ENCODE results near the gene CCL18.
"Not testable (repeated sequence)": the region's sequence is repeated elsewhere in the genome, so short reads cannot be mapped to it uniquely, and the experiment has no call there.

CCL18 gene

DNA sequence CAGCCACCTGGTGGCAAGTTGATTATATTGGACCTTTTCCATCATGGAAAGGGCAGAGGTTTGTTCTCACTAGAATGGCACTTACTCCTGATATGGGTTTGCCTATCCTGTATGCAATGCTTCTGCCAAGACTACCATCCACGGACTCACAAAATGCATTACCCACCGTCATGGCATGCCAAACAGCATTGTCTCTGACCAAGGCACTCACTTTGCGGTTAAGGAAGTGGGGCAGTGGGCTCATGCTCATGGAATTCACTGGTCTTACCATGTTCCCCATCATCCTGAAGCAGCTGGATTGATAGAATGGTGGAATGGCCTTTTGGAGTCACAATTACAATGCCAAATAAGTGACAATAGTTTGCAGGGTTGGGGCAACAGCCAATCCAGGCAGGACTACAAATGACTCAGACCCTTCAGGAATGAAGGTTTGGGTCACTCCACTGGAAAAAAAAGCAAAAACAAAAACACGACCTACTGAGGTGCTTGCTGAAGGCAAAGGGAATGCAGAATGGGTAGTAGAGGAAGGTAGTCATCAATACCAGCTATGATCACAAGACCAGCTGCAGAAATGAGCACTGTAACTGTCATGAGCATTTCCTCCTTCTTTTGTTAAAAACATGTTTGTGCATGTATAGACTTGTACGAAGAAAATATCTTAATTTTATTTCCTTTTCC, 51.0 kb downstream of the CCL18 start:
- WGBS (ENCODE audit: insufficient coverage, insufficient read length): no CpG with 5 or more reads among the region's 5 CpGs
- not testable (repeated sequence) for H3K4me3 ChIP-seq (ENCODE audit: low read length); H3K4me1 ChIP-seq (ENCODE audit: control insufficient read depth, insufficient read depth, low read length); H3K36me3 ChIP-seq (ENCODE audit: control insufficient read depth, insufficient read depth, low read length); H3K27me3 ChIP-seq (ENCODE audit: control insufficient read depth, insufficient read depth, low read length); H3K27ac ChIP-seq (ENCODE audit: low read length); H3K9me3 ChIP-seq (ENCODE audit: control insufficient read depth, insufficient read depth, low read length); DNase-seq (ENCODE audit: low read depth, low spot score)

DNA sequence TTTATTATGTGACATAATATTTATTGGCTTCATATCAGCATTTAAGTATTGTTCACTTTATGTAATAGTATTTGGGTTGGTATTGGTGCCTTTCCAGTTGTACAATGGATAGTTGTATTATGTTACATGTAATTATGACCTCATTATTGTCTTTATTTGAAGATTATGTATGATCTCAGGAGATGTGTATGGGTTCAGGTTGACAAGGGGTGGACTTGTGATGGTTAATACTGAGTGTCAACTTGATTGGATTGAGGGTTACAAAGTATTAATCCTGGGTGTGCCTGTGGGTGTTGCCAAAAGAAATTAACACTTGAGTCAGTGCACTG, 51.5 kb downstream of the CCL18 start:
- not testable (repeated sequence) for H3K27me3 ChIP-seq (ENCODE audit: control insufficient read depth, insufficient read depth, low read length); DNase-seq (ENCODE audit: low read depth, low spot score); H3K27ac ChIP-seq (ENCODE audit: low read length); H3K4me3 ChIP-seq (ENCODE audit: low read length); H3K9me3 ChIP-seq (ENCODE audit: control insufficient read depth, insufficient read depth, low read length); H3K4me1 ChIP-seq (ENCODE audit: control insufficient read depth, insufficient read depth, low read length); H3K36me3 ChIP-seq (ENCODE audit: control insufficient read depth, insufficient read depth, low read length)

DNA sequence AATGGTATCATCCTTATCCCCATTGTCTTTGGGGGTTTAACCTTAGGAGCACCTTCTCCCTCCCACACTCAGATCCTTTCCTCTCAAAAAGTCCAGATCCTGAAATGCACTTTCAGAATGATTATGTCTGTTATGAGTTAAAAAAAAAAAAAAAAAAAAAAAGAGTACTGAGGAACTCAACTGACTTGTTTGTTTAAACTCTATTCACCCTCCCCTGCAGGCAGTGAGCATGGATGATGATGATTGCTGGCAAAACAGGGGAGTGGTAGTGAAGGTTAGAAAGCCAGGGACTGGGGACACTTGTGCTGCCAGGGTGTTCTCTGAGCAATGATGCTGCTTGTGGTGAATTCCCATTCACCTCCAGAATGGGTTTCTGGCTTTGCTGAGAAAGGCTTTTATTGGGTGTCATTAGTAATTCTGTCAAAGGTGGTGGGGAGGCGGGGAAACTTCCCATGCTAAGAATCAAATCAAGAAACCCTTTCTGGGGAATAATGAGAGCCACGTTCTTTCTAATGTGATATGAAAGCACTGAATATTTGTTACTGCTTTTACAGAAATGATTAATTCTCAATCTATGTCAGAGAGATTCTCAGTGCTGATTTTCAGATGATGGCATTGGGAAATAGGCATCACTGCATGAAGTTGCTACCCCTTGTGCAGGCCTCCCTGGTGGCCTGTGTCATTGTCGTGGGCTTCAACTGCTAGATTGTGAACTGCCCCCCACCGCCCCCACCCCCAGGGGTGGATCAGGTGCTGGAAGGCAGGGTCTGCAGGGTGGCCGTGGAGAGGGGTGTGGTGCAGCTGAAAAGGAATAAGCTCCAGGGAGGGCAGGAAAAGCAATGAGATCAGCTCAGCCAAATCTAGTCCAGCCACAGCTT, 53.7 kb downstream of the CCL18 start:
- no peaks in the 10 kb centered on the region; the same call in 1 of the 2 replicates for H3K9me3 ChIP-seq (ENCODE audit: control insufficient read depth, insufficient read depth, low read length)
- no peak for DNase-seq (ENCODE audit: low read depth, low spot score)
- no peaks in the 10 kb centered on the region for H3K36me3 ChIP-seq (ENCODE audit: control insufficient read depth, insufficient read depth, low read length)
- WGBS (ENCODE audit: insufficient coverage, insufficient read length): no CpG with 5 or more reads among the region's 5 CpGs
- H3K27ac ChIP-seq (ENCODE audit: low read length): no peak overlapping the region
- H3K27me3 ChIP-seq (ENCODE audit: control insufficient read depth, insufficient read depth, low read length): no peaks in the 10 kb centered on the region
- H3K4me1 ChIP-seq (ENCODE audit: control insufficient read depth, insufficient read depth, low read length): no peaks in the 10 kb centered on the region
- H3K4me3 ChIP-seq (ENCODE audit: low read length): no peak overlapping the region

DNA sequence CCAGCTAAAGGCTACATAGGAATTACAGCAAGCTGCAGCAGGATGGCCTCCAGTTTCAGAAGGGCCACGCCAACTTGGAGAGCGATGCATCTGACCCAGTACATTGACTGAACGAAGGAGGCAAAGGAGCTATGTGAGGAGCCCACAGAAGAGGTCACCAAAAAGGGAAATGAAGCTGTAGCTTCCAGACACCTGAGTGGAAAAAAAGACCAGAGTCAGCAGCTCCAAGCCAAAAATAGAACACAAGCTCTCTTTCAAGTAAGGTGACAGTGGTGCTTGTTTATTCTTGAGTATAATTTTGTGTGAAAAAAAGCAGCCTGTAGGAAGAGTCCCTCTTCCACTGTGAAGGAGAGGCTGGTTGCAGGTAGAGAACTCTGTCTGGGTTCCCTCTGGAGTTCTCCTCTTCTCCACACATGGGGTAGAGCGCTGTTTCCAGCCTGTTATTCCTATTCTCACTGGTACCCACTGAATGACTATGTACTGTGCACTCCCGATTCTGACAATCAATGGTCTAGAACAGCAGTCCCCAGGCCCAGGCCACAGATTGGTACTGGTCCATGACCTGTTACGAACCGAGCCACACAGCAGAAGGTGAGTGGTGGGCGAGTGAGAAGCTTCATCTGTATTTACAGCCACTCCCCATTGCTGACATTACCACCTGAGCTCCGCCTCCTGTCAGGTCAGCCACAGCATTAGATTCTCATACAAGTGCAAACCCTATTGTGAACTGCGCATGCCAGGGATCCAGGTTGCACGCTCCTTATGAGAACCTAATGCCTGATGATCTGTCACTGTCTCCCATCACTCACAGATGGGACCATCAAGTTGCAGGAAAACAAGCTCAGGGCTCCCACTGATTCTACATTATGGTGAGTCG, 54.6 kb downstream of the CCL18 start:
- Histone ChIP-seq H3K9me3 (ENCODE audit: control insufficient read depth, insufficient read depth, low read length) (no peaks in the 10 kb centered on the region), H3K27ac (ENCODE audit: low read length) (no peak overlapping the region), H3K27me3 (ENCODE audit: control insufficient read depth, insufficient read depth, low read length) (no peaks in the 10 kb centered on the region), H3K36me3 (ENCODE audit: control insufficient read depth, insufficient read depth, low read length) (no peaks in the 10 kb centered on the region), H3K4me1 (ENCODE audit: control insufficient read depth, insufficient read depth, low read length) (no peaks in the 10 kb centered on the region), H3K4me3 (ENCODE audit: low read length) (no peak overlapping the region)
- no CpG with 5 or more reads among the region's 12 CpGs for WGBS (ENCODE audit: insufficient coverage, insufficient read length)
- DNase-seq (ENCODE audit: low read depth, low spot score): no peak

DNA sequence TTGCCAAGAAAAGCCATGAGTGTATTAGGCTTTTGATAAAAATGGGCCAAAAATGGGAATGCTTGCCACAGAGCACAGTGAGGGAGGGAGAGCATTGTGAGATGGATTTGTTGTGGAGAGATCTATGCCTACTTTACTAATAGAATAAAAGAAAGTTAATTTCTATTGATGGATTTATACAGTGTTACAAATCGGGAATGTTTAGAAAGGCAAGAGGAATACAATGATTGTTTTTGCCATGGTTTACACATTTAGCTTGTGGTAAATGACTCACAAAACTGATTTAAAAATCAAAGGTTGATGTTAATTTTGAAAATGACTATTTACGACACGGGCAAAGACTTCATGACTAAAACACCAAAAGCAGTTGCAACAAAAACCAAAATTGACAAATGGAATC, 56.1 kb downstream of the CCL18 start:
- Histone ChIP-seq H3K4me1 (ENCODE audit: control insufficient read depth, insufficient read depth, low read length) (no peaks in the 10 kb centered on the region), H3K9me3 (ENCODE audit: control insufficient read depth, insufficient read depth, low read length) (no peaks in the 10 kb centered on the region), H3K36me3 (ENCODE audit: control insufficient read depth, insufficient read depth, low read length) (no peaks in the 10 kb centered on the region), H3K27ac (ENCODE audit: low read length) (no peak overlapping the region), H3K27me3 (ENCODE audit: control insufficient read depth, insufficient read depth, low read length) (no peaks in the 10 kb centered on the region), H3K4me3 (ENCODE audit: low read length) (no peak overlapping the region)
- 100% methylated on average over 1 of the region's 3 CpGs for WGBS (ENCODE audit: insufficient coverage, insufficient read length)
- no peak for DNase-seq (ENCODE audit: low read depth, low spot score)

DNA sequence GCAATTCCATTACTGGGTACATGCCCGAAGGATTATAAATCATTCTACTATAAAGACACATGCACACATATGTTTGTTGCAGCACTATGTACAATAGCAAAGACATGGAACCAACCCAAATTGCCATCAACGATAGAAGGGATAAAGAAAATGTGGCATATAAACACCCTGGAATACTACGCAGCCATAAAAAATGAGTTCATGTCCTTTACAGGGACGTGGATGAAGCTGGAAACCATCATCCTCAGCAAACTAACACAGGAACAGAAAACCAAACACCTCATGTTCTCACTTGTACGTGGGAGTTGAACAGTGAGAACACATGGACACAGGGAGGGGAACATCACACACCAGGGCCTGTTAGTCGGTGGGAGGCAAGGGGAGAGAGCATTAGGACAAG, 57.0 kb downstream of the CCL18 start:
- not testable (repeated sequence) for H3K36me3 ChIP-seq (ENCODE audit: control insufficient read depth, insufficient read depth, low read length); H3K27ac ChIP-seq (ENCODE audit: low read length); H3K9me3 ChIP-seq (ENCODE audit: control insufficient read depth, insufficient read depth, low read length); H3K4me1 ChIP-seq (ENCODE audit: control insufficient read depth, insufficient read depth, low read length); DNase-seq (ENCODE audit: low read depth, low spot score); H3K4me3 ChIP-seq (ENCODE audit: low read length); H3K27me3 ChIP-seq (ENCODE audit: control insufficient read depth, insufficient read depth, low read length)
- no CpG with 5 or more reads among the region's 6 CpGs for WGBS (ENCODE audit: insufficient coverage, insufficient read length)

Data from iPS DF 6.9 (cell line).